NCI-H345 treated with DMSO at 0.1 percent for 48 hours (cell line): ENCODE data around the gene KXD1.
"Not testable (repeated sequence)": the region's sequence is repeated elsewhere in the genome, so short reads cannot be mapped to it uniquely, and the experiment has no call there.

Experiments
- DNase-seq: peaks from one replicate; lab custom pipeline; 2025; ENCODE audit not compliant: unreplicated experiment; lab: John Stamatoyannopoulos, UW

Gene KXD1

GRCh38 chr19:18599485-18599884 is 41.8 kb downstream of the KXD1 start:
- DNase-seq: no peak

GRCh38 chr19:18600692-18601397 is 43.2 kb downstream of the KXD1 start:
- not testable (repeated sequence) for DNase-seq

DNA sequence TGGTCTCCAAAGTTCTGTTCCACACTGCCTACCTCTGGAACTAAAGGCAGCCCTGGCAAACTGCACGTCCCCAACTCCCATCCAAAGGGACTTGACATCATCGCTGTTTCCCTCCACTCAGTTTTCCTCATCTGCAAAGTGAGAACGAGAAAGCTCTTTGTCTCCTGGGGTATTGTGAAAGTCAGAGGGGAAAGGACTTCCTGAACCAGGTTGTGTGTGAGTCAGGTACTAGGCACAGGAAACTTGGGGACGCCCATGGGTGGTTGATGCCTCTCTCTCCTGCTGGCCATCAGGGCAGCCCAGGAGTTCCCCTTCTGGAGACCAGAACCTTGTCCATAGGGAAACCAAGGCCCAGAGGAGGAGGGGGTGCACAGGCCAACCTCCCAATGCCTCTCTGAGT is 44.2 kb downstream of the KXD1 start:
- DNase-seq: no peak

GRCh38 chr19:18603255-18603957 is 45.7 kb downstream of the KXD1 start:
- no peak for DNase-seq

DNA sequence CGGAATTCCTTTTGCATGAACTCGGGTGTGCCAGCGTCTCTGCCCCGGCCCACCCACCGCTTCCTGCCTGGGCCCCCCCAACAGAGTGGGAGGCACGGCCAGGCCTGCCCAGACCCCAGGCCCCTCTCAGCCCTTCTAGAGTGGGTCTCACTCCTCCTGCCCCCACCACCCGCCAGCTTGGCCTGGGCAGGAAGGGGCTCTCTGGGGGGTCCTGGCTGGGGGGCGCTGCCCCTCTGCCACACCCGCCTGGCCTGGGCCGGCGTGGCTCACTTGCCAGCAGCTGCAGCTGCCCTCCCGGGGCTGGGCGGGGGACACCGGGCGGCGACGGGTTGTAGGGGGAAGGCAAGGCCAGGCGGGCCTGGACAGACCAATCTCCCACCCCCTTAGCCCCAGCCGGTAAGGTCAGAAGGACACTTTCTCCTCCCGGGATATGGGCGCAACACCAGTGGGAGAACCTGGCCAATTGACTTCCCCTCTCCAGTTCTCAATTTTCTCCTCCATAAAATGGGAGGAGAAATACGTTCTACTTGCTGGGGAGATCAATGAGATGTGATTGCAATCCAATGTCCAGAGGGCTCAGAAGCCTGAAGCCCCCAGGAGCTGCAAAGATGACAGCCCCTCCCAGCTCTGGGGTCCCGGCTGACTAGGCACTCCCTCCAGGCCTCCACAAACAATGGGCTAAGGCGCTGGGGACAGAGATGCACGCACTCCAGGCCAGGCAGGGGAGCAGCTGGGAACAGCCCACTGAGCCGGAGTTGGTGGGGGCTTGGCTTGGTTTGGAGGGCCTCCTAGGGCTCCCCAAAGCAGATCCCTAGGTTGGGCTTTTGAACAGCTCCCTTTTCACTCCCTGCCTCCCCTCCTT is 46.5 kb downstream of the KXD1 start:
- DNase-seq: no peak

DNA sequence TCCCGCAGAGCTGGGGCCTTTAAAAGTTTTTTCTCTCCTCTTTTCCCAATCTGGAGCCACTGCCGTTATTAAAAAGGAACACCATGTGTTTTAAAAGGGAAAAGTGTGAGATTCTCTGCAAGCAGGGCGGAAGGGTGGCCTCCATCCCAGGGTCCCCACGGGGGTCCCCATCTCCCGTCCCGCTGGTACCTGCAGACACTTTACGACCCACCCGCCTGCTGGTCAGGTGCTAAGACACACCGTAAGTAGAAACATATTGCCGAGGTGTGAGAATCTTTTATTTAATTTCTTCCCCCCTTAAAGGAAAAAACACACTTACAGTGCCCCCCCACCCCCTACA is 47.1 kb downstream of the KXD1 start:
- no peak for DNase-seq

DNA sequence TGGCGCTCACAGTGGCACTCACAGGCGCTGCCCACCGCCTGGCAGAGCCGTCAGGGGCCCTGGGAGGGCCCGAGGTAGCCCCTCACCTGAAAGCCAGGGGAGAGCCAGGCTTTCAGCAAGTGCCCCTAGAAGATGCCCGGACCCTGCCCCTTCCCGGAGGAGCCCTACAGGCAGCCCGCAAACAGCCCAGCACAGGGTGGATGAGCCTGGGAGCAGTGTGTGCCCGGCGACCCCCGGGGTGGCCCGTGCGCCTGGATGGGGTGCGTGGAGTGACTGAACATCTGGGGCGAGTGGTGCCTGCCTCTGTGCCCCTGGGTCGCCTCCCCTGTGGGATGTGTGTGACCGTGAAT is 47.5 kb downstream of the KXD1 start:
- no peak for DNase-seq

GRCh38 chr19:18605546-18606280 is 48.0 kb downstream of the KXD1 start:
- no peak for DNase-seq

DNA sequence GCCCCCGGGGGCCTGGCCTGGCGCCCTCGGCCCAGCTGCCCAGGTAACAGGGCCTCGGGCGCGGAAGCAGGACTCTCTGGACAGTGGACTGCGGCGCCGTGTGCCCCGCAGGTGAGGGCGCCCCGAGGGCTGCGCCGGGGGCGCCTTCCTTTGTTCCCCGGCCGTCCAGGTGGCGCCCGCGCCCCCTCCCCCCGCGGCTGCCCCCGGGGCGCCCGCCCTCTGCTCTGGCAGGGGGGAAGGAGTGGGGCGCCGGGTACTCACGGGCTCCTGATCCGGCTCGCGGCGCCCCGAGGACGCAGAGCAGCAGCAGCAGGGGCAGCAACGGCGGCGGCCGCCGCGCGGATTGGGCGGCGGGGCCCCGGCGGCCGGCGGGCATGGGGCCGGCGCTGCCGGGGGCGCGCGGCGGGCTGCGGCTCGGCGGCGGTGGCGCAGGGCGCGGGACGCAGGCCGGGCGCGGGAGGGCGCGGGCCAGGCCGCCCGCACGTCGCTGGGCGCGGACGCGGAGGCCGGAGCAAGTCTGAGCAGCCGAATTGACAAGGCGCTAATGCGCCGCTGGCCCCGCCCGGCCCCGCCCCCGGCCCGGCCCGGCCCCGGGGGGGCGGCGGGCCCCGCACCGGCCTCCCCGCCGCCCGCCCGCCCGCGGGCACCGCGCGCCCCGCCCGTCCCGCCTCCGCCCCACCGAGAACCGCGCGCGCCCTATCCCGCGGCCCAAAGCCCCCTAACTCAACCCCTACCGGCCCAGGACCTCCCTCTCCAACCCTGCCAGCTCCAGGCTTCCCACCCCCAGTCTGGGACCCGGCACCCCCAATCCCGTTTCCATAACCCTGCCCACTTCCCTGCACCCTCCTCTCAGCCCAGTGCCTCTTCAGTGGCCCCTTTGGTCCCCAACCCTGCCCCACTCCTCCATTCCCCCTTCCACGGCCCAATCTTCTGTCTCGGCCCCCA is 48.9 kb downstream of the KXD1 start, which contains the start of gene CRLF1:
Gene CRLF1, minus strand, starts transcription at position 519 of the 945 bp plus-strand sequence. Its CDS starts 143 bp downstream, at position 376.
- no peak for DNase-seq

GRCh38 chr19:18607226-18608101 is 49.8 kb downstream of the KXD1 start:
- DNase-seq: no peak

- no peak for DNase-seq
These were observed 50.6 kb downstream of the KXD1 start for GRCh38 chr19:18608102-18608804.

DNA sequence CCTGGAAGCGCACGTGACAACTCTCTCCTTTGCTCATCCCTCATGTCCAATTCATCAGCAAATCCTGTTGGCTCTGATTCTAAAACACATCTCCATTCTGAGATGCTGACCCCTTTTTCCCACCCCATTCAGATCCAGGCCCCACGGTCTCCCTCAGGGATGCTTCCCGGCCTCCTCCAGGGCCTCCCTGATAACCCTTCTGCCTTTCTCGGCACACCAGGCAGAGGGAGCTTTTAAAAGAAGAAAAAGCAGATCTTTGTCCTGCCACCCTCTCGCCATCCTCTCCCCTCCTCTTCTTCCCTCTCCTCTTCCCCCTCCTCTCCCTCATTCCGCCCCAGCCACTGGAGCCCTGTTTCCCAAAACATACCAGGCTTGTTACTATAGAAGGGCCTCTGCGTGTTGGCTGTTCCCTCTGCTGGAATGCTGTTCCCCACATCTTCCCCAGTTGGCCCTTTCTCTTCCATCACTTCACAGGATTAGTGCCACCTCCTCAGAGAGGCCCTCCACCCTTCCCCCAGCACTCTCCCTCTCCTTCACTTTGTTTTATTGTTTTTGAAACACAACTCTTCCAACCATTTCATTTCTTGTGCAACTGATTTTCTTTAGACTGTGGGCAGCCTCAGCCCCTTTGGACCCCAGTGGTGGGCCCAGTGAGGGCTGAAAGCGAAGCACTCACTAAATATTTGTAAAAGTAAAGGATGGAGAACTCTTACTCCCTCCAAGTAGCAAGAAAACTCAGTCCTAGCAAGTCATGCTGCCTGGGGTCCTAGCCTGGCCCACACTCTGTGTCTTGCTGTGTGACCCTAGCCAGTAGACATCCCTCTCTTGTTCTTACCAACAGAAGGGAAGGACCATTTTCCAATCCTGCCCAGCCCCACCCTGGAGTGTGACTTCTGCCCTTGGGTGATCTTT is 51.4 kb downstream of the KXD1 start:
- no peak for DNase-seq

DNA sequence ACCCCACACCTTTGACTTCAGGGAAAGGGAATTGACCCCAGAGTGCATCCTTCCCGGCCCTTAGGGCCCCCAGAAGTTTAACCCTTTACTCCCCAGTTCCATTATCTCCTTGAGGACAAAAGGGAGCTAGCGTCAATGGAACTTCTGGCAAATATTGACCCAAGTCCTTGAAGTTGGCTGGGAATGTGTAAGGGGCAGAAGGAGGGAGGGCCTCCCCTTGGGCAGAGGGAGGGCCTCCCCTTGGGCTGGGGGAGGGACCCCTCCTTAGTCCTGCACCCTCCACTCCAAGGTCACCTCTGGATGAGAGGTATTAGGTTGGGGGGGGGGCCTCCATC is 52.0 kb downstream of the KXD1 start:
- DNase-seq: no peak

- no peak for DNase-seq
These were observed 52.5 kb downstream of the KXD1 start for GRCh38 chr19:18610245-18610555.

DNA sequence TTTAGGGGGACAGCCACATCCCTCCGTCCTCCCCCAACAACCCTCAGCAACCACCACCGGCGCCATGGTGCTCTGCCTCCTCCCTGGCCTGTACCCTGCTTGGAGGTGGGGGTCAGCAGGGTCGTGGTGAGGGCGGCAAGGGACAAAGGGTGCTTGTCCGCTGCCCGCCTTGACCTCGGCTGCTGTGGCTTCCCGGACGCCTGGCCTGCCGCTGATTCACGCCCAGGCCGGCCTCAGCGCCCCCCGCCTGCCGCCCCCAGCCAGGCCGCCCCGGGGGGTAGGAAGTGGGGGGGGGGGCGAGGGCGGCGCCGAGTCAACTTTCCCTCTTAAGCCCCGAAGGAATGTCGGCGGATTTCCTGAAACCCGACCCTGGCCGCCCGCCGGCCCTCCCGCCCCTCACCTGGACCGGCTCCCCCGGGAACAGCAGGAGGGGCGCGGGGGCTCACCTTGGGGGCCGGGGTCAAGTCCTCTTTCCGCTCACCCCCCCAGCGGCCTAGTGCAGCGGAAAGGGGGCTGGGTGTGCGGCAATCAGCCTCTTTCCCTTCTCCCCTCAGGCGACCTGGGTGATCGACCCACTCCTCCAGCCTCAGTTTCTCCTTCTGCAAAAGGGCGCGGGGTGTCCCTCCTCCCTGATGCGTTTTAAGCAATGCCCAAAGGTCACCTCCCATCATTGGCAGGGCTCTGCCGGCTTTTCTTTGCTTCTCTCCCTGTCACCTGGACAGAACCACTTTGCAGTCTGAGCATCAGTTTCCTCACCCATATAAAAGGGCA is 53.1 kb downstream of the KXD1 start:
- no peak for DNase-seq

- no peak for DNase-seq
These were observed 53.8 kb downstream of the KXD1 start for GRCh38 chr19:18611327-18612050.
